K562 (cell line): ENCODE measurements around the gene ADGRG1. TPM values are rescaled to one million over a fixed set of nuclear protein-coding genes. Genes with fewer than 3 reads are reported as not detected.

ENCODE experiments used
- ATAC-seq: fragments of 200-7000 bp; cut with Tn5 transposase; 3 replicates; pipeline ENCODE4 v1.9.1; 2020; ENCODE audit warnings: moderate library complexity
- BruUV-seq: library from RNA; stranded (reverse); fragments of 400-500 nt; replicated peaks from 2 replicates; lab custom pipeline; 2021; lab: Mats Ljungman, UMichigan
- CTCF ChIA-PET: fragments of 300-600 bp; formaldehyde crosslinking; extraction: SDS; loops from one replicate; lab custom pipeline; 2021; ENCODE audit warnings: low intra/inter-chr PET ratio; lab: Yijun Ruan, JAX
- POLR2A ChIA-PET: fragments of 300-600, 350-650 bp; sonication (Branson Sonifier 250); formaldehyde crosslinking; extraction: SDS; loops from one replicate; lab custom pipeline; 2021; ENCODE audit warnings: antibody characterized with exemption, inconsistent platforms; lab: Yijun Ruan, JAX
- DNase-seq, 4 experiments: peaks; one replicate each; pipeline versions ENCODE4 v3.0.0 to v3.0.0-alpha.2; 2011 to 2018; ENCODE audit warnings: low spot score in 3 of 4, mixed read lengths in 3 of 4; ENCODE audit errors: extremely low read depth in 1 of 4
- FAIRE-seq: peaks from 2 replicates; lab custom pipeline; 2011; peaks lifted over from hg19 to GRCh38; lab: Jason Lieb, UNC
- H2AFZ ChIP-seq: 2 replicates; pipeline ENCODE4 v1.6.0; 2011; ENCODE audit warnings: low read depth, low read length, control low read depth, inconsistent platforms
- H3K27ac ChIP-seq: fragments of 200-600 bp; 3 replicates; pipeline ENCODE4 v1.8.0; 2011; ENCODE audit warnings: low read depth, mild to moderate bottlenecking, control low read depth, inconsistent platforms, low read length, moderate library complexity, mixed read lengths; ENCODE audit errors: extremely low read depth
- H3K27me3 ChIP-seq, 2 experiments: fragments of 300-600 bp in 1 of 2; 2 replicates in 1 of 2; 3 replicates in 1 of 2; pipeline versions ENCODE4 v1.6.0 to v1.8.0; 2011; ENCODE audit warnings: inconsistent platforms in 2 of 2, low read length in 2 of 2, mild to moderate bottlenecking in 1 of 2, mixed read lengths in 1 of 2, moderate library complexity in 1 of 2; ENCODE audit not compliant: control insufficient read depth in 2 of 2, insufficient read depth in 2 of 2
- H3K36me3 ChIP-seq: fragments of 300-600 bp; 3 replicates; pipeline ENCODE4 v1.8.0; 2011; ENCODE audit warnings: mild to moderate bottlenecking, low read length, inconsistent platforms; ENCODE audit not compliant: control insufficient read depth, insufficient read depth
- H3K4me1 ChIP-seq, 2 experiments: fragments of 200-600 bp in 1 of 2; replicated peaks in 1 of 2; 2 replicates in 1 of 2; 3 replicates in 1 of 2; pipeline versions ENCODE4 v1.5.1 to v1.8.0; 2011; ENCODE audit warnings: inconsistent platforms in 2 of 2, low read length in 2 of 2, mild to moderate bottlenecking in 1 of 2, mixed read lengths in 1 of 2, moderate library complexity in 1 of 2; ENCODE audit not compliant: control insufficient read depth in 2 of 2, insufficient read depth in 2 of 2
- H3K4me2 ChIP-seq: 2 replicates; pipeline ENCODE4 v1.6.1; 2011; ENCODE audit warnings: low read length, control low read depth, inconsistent platforms, mixed read lengths; ENCODE audit not compliant: insufficient read depth
- H3K4me3 ChIP-seq: fragments of 200-600 bp; sonication (generic), shearing (Covaris generic); 2 replicates; pipeline ENCODE4 v1.5.1; 2016; ENCODE audit warnings: control low read depth, inconsistent platforms
- H3K79me2 ChIP-seq: fragments of 200-600 bp; 3 replicates; pipeline ENCODE4 v1.8.0; 2011; ENCODE audit warnings: low read length, inconsistent platforms; ENCODE audit not compliant: control insufficient read depth, insufficient read depth
- H3K9ac ChIP-seq, 2 experiments: 2 replicates each; pipeline versions ENCODE4 v1.6.0 to v1.6.1; 2011; ENCODE audit warnings: low read depth in 2 of 2, low read length in 2 of 2, control low read depth in 1 of 2, inconsistent platforms in 1 of 2, mild to moderate bottlenecking in 1 of 2, mixed read lengths in 1 of 2; ENCODE audit not compliant: insufficient read depth in 1 of 2
- H3K9me1 ChIP-seq: one replicate; pipeline ENCODE4 v1.6.0; 2011; ENCODE audit warnings: inconsistent platforms, mild to moderate bottlenecking, low read length, moderate library complexity; ENCODE audit not compliant: control insufficient read depth, insufficient read depth
- H3K9me3 ChIP-seq: replicated peaks from 2 replicates; pipeline ENCODE4 v1.5.1; 2011; ENCODE audit warnings: low read depth, low read length, inconsistent platforms; ENCODE audit not compliant: control insufficient read depth, insufficient read depth
- H4K20me1 ChIP-seq: replicated peaks from 2 replicates; pipeline ENCODE4 v1.6.1; 2011; ENCODE audit warnings: low read length, inconsistent platforms, mixed read lengths; ENCODE audit not compliant: control insufficient read depth, insufficient read depth
- LCOR ChIP-seq: sonication (generic); formaldehyde crosslinking; IDR thresholded peaks from 2 replicates; pipeline ENCODE4 v1.8.0; 2022; ENCODE audit warnings: mild to moderate bottlenecking, missing genetic modification reagents
- MTA3 ChIP-seq: fragments of 450-650 bp; formaldehyde crosslinking; IDR thresholded peaks from 2 replicates; pipeline ENCODE4 v1.6.1; 2017; ENCODE audit warnings: mild to moderate bottlenecking, borderline replicate concordance
- NCOA1 ChIP-seq: fragments of 450-650 bp; IDR thresholded peaks from 2 replicates; pipeline ENCODE4 v1.6.1; 2016; ENCODE audit warnings: low read depth
- RBFOX2 ChIP-seq: fragments of 200-400 bp; formaldehyde crosslinking; IDR thresholded peaks from 2 replicates; pipeline ENCODE4 v1.6.1; 2017; ENCODE audit warnings: low read depth, mild to moderate bottlenecking, low read length, moderate library complexity
- RFX7 ChIP-seq: fragments of 250-450 bp; sonication (Bioruptor Pico); IDR thresholded peaks from 2 replicates; pipeline ENCODE4 v1.5.1; 2021; ENCODE audit warnings: mild to moderate bottlenecking
- TSC22D4 ChIP-seq: fragments of 450-650 bp; IDR thresholded peaks from 2 replicates; pipeline ENCODE4 v1.6.1; 2016; ENCODE audit warnings: missing genetic modification characterization, missing biosample characterization, control low read depth
- ZBTB7A ChIP-seq: IDR thresholded peaks from 2 replicates; pipeline ENCODE4 v1.6.1; 2011; ENCODE audit warnings: low read depth, mild to moderate bottlenecking, low read length, moderate library complexity, borderline replicate concordance; ENCODE audit not compliant: control insufficient read depth
- WGBS: fragments of 100-300 bp; shearing (Covaris generic); methylation state at CpG from one replicate; pipeline ENCODE4 v1.1.6; 2016; ENCODE audit warnings: low coverage, mixed read lengths; ENCODE audit not compliant: insufficient coverage; ENCODE audit errors: missing lambda C conversion rate; 5-methylcytosine and 5-hydroxymethylcytosine counted together
- in situ Hi-C: fragments of 300-500 bp; cut with MboI; formaldehyde crosslinking; loops from 4 replicates; pipeline ENCODE4 v1.15.0; 2018; ENCODE audit warnings: inconsistent platforms, mixed read lengths
- intact Hi-C: fragments of 100-400 bp; cut with micrococcal nuclease; formaldehyde crosslinking; loops from 2 replicates; pipeline ENCODE4 v1.14.2; 2022
- polyA plus RNA-seq, 8 experiments: library from polyadenylated mRNA; depleted of rRNA in 4 of 8; stranded (reverse) in 5 of 8; unstranded in 3 of 8; fragments of >200 nt; fragmentation: Nextera tagmentation in 2 of 8; fragmentation: Illumina TruSeq in 1 of 8; extraction: Ambion mirVana in 2 of 8; extraction: Trizol in 1 of 8; gene quantifications; 2 replicates each; pipeline versions ENCODE4 v1.2.1 to v1.2.3, GENCODE V29; 2011 to 2014; ENCODE audit warnings: inconsistent platforms in 1 of 8, missing spikeins in 1 of 8
- total RNA-seq, 7 experiments: library from RNA; depleted of rRNA in 6 of 7; stranded (reverse); fragments of >200 nt in 6 of 7; fragmentation: Illumina TruSeq in 2 of 7; extraction: Trizol in 2 of 7; gene quantifications; 2 replicates each; pipeline versions ENCODE4 v1.2.1 to v1.2.3, GENCODE V29; 2011 to 2021; ENCODE audit warnings: low replicate concordance in 1 of 7
- TF ChIP-seq, protein P1 (sequence below): fragments of 200-800 bp; sonication (Bioruptor generic); IDR thresholded peaks from 2 replicates; pipeline ENCODE4 v1.6.1; 2017; ENCODE audit warnings: missing genetic modification characterization, missing compliant biosample characterization
- TF ChIP-seq, protein P2 (sequence below): fragments of 250-450 bp; sonication (Bioruptor Pico); IDR thresholded peaks from 2 replicates; pipeline ENCODE4 v1.5.1; 2021; ENCODE audit warnings: mild to moderate bottlenecking
- TF ChIP-seq, protein P3 (sequence below): fragments of 450-650 bp; IDR thresholded peaks from 2 replicates; pipeline ENCODE4 v1.6.1; 2016; ENCODE audit warnings: mild to moderate bottlenecking
- TF ChIP-seq, protein P4 (sequence below): conservative IDR thresholded peaks from 2 replicates; pipeline ENCODE4 v1.6.1; 2011; ENCODE audit warnings: low read depth, mild to moderate bottlenecking, low read length; ENCODE audit not compliant: control insufficient read depth

ADGRG1 gene
- total and polyA plus RNA-seq, 9 of the 15 experiments (the other 6 are each of a cell fraction or from before 2014, with no cell fraction given): 0.04 to 0.31 (median 0.16) TPM; not detected in 6

DNA sequence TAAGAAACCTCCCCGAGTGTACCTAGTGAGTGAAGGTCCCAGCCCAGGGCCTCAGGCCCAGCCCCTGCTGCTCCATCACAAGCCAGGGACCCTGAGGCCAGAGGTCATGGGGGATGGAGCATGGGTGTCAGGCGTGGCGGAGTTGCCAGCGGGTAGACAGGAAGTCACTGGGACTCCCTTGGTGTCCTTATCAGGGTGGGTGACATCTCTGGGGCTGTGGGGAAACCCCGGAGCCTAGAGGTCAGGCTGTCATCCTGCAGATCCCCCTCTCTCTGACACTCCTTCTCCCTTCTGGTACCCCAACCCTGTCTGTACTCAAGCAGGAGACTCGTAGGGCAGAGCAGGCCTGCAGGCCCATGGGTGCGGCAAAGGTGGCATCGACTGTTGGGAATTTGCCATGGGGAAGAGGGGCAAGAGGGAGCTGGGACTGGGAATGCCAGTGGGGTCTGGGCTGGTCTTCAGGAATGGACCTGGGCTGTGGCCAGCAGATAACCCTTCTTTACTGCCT, 10.8 kb upstream of the ADGRG1 start:
- Histone ChIP-seq H3K9ac (no peak overlapping the region), H3K4me3 (no peak overlapping the region)
- 31% methylated on average over 7 of the region's 8 CpGs for WGBS

More for the DNA sequence above, 10.8 kb upstream of the ADGRG1 start:
- POLR2A ChIA-PET: interaction anchor here (0.6 kb wide), 1 partner anchor 81 kb away, joined by 3 read pairs; no protein-coding TSS in a partner anchor
- Histone ChIP-seq H3K36me3 (no peaks in the 10 kb centered on the region), H3K27ac (no peak overlapping the region), H4K20me1 (no peaks in the 10 kb centered on the region), H3K9me3 (no peaks in the 10 kb centered on the region), H3K4me1 (peaks cover 4 to 16% of the 10 kb centered on the region in 2 experiments; a peak in 3 of 5 replicates), H3K79me2 (no peaks in the 10 kb centered on the region)
- intact Hi-C loops (no loop called here), in situ Hi-C loops (no loop called here)
- ATAC-seq (no peak), FAIRE-seq (no peak)
- no TSS peak for BruUV-seq
- TF ChIP-seq MTA3: no peak
- TF ChIP-seq, protein P1, sequence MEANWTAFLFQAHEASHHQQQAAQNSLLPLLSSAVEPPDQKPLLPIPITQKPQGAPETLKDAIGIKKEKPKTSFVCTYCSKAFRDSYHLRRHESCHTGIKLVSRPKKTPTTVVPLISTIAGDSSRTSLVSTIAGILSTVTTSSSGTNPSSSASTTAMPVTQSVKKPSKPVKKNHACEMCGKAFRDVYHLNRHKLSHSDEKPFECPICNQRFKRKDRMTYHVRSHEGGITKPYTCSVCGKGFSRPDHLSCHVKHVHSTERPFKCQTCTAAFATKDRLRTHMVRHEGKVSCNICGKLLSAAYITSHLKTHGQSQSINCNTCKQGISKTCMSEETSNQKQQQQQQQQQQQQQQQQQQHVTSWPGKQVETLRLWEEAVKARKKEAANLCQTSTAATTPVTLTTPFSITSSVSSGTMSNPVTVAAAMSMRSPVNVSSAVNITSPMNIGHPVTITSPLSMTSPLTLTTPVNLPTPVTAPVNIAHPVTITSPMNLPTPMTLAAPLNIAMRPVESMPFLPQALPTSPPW (CRISPR knock-in tag): no peak
- no peak for TF ChIP-seq RFX7 (CRISPR knock-in tag)
- TF ChIP-seq, protein P2, sequence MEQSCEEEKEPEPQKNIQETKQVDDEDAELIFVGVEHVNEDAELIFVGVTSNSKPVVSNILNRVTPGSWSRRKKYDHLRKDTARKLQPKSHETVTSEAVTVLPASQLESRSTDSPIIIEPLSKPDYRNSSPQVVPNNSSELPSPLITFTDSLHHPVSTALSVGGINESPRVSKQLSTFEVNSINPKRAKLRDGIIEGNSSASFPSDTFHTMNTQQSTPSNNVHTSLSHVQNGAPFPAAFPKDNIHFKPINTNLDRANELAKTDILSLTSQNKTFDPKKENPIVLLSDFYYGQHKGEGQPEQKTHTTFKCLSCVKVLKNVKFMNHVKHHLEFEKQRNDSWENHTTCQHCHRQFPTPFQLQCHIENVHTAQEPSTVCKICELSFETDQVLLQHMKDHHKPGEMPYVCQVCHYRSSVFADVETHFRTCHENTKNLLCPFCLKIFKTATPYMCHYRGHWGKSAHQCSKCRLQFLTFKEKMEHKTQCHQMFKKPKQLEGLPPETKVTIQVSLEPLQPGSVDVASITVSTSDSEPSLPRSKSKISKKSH (CRISPR knock-in tag): no peak
- TF ChIP-seq TSC22D4 (tag): no peak
- no peak for TF ChIP-seq NCOA1
- no peak for TF ChIP-seq RBFOX2
- TF ChIP-seq, protein P3, sequence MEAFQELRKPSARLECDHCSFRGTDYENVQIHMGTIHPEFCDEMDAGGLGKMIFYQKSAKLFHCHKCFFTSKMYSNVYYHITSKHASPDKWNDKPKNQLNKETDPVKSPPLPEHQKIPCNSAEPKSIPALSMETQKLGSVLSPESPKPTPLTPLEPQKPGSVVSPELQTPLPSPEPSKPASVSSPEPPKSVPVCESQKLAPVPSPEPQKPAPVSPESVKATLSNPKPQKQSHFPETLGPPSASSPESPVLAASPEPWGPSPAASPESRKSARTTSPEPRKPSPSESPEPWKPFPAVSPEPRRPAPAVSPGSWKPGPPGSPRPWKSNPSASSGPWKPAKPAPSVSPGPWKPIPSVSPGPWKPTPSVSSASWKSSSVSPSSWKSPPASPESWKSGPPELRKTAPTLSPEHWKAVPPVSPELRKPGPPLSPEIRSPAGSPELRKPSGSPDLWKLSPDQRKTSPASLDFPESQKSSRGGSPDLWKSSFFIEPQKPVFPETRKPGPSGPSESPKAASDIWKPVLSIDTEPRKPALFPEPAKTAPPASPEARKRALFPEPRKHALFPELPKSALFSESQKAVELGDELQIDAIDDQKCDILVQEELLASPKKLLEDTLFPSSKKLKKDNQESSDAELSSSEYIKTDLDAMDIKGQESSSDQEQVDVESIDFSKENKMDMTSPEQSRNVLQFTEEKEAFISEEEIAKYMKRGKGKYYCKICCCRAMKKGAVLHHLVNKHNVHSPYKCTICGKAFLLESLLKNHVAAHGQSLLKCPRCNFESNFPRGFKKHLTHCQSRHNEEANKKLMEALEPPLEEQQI: no peak
- TF ChIP-seq, protein P4, sequence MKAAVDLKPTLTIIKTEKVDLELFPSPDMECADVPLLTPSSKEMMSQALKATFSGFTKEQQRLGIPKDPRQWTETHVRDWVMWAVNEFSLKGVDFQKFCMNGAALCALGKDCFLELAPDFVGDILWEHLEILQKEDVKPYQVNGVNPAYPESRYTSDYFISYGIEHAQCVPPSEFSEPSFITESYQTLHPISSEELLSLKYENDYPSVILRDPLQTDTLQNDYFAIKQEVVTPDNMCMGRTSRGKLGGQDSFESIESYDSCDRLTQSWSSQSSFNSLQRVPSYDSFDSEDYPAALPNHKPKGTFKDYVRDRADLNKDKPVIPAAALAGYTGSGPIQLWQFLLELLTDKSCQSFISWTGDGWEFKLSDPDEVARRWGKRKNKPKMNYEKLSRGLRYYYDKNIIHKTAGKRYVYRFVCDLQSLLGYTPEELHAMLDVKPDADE: no peak
- no peak for TF ChIP-seq ZBTB7A
- no peak for TF ChIP-seq LCOR (CRISPR knock-in tag)
- TF ChIP-seq, all 486 proteins: peak for 0
- DNase-seq: no peak
- Histone ChIP-seq H3K27me3 (peaks cover 0 to 22% of the 10 kb centered on the region in 2 experiments; a peak in 2 of 5 replicates), H3K4me2 (no peak overlapping the region), H2AFZ (no peak overlapping the region), H3K9me1 (no peaks in the 10 kb centered on the region)
- CTCF ChIA-PET: no interaction called here
